ENCODE data around the gene IRGQ.
"Not testable (repeated sequence)": the region's sequence is repeated elsewhere in the genome, so short reads cannot be mapped to it uniquely, and the experiment has no call there.

The IRGQ gene

DNA sequence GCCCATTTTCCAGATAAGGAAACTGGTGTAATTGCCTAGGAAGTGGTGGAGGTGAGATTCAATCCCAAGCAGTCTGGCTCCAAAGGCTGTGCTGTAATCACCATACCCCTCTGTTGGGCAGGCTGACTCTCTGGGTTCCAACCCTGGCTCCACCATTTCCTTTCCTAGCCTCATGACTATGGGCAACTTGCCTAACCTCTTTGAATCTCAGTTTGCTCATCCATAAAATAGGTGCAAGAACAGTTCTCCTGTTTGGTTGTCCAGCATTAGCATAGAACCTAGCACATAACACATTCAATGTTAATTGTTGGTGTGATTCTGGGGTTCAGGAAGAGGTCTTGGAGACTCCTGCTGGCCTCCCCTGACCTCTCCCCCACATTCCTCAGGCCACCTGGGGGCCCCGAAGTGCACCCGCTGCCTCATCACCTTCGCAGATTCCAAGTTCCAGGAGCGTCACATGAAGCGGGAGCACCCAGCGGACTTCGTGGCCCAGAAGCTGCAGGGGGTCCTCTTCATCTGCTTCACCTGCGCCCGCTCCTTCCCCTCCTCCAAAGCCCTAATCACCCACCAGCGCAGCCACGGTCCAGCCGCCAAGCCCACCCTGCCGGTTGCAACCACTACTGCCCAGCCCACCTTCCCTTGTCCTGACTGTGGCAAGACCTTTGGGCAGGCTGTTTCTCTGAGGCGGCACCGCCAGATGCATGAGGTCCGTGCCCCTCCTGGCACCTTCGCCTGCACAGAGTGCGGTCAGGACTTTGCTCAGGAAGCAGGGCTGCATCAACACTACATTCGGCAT is 2.7 kb upstream of the IRGQ start:
- in situ Hi-C loops (cut with MboI; ENCODE audit: low sequenced_read_pairs): no loop called here

DNA sequence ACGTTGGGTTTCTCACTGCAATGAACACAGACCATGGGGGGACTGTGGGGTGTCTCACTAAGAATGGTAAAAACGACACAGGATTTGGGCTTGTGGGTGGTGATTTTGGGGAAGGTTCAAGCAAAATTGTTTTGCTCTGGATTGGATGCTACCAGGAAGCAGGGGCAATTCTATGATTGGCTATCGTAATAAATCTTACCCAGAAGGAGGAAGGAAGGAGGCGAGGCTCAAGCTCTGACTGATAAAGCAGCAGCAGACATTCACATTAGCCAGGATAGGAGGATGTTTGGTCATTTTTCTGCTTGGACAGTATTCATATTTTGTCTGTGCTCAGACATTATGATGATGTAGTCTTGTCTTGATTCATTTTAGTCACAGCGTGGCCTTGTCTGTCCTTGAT is 1.9 kb upstream of the IRGQ start:
- in situ Hi-C loops (cut with MboI; ENCODE audit: low sequenced_read_pairs): no loop called here

DNA sequence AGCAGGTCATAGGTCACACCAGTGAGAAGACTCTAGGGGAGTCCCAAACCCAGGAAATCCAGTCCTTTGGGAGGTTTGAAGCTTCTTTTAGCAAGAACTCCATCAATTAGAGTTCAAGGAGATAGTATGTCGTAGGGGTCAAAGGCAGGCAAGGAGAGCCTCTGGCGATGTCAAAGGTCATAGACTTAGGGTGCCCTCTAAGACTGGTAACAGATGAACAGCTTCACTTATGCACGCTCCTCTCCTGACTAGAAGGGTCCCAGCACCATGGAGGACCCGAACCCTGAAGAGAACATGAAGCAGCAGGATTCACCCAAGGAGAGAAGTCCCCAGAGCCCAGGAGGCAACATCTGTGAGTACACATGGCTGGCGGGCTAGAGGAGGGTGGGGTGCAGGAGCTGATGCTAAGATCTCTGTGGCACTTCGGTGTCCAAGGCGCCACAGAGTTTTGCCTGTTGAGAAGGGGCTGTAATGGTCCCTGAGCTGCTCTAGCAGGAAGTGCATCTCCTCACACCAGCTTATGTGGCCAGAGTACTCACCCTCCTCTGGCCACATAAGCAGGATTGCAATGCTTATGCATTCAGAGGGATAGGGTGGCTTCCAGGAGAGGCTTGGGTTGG is 1.0 kb upstream of the IRGQ start:
- in situ Hi-C loops (cut with MboI; ENCODE audit: low sequenced_read_pairs): no loop called here

DNA sequence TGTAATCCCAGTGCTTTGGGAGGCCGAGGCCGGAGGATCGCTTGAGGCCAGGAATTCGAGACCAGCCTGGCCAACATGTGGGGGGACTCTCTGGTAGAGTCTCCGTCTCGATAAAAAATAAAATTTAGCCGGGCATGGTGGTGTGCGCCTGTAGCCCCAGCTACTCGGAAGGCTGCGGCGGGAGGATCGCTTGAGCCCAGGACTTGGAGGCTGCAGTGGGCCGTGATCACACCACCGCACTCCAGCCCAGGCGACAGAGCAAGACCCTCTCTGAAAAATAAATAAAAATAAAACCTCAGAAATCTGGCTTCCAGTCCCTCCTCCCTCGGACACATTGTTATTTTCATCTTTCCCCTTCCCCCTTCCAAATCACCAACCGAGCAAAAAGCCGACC is 332 bp downstream of the IRGQ start:
- in situ Hi-C loops (cut with MboI; ENCODE audit: low sequenced_read_pairs): no loop called here

DNA sequence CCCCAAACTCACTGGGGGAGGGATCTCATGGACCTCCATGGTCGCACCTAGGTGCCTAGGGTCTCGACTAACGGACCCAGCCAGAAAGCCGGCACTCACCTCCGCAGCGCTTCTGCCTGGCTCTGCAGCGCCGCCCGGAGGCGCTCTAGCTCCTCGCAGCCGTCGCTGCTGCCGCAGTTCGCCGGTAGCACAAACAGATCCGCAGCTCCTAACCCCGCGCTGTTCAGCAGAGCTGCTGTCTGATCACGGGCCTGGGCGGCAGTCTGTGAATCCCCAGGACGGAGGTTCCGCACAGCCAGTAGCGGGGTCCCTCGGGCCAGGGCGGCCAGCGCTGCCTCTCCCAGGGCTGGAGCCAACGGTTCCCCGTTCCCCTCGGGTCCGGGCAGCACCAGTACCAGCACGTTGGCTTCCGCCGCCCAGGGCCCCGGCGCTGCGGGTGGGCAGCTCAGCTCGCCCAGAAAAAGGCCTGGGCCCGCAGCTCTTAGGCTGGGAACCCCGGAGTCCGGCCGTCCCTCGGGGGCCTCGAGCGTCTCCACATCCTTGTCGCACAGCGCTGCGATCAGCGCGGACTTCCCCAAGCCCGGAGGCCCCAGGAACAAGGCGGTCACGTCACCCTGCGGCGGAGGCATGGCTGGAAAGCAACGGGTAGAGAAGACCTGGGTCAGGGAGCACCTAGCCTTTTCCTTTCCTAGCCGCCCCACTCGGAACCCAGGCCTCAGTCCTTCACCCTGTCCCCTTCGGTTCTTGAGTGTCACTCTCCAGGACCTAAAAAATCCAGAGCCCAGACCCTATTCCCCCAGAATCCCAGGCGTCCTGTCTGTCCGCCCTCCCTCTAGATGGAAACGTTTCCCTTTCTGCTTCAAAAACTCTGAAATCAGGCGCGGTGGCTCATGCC is 977 bp downstream of the IRGQ start:
- in situ Hi-C loops (cut with MboI; ENCODE audit: low sequenced_read_pairs): no loop called here

DNA sequence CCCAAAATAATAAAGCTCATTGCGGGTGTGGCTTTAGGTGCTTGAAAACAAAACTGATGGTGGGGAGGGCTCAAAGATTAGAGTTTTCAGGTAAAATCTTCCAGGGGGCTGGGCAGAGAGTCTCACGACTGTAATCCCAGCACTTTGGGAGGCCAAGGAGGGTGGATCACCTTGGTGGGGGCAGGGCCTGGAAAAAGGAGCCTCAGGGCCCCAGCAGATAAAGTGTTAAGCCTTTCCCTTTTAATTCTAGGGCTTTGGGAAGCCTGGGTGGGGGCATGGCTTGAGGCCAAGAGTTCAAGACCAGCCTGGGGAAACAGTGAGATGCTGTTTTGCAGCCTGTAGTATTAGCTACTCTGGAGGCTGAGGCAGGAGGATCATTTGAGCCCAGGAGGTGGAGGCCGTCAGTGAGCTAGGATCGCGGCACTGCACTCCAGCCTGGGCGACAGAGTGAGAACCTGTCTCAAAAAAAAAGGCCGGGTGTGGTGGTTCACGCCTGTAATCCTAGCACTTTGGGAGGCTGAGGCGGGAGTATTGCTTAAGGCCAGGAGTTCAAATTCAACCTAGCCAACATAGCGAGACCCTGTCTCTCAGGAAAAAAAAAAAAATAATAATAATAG is 1.7 kb downstream of the IRGQ start:
- in situ Hi-C loops (cut with MboI; ENCODE audit: low sequenced_read_pairs): no loop called here

DNA sequence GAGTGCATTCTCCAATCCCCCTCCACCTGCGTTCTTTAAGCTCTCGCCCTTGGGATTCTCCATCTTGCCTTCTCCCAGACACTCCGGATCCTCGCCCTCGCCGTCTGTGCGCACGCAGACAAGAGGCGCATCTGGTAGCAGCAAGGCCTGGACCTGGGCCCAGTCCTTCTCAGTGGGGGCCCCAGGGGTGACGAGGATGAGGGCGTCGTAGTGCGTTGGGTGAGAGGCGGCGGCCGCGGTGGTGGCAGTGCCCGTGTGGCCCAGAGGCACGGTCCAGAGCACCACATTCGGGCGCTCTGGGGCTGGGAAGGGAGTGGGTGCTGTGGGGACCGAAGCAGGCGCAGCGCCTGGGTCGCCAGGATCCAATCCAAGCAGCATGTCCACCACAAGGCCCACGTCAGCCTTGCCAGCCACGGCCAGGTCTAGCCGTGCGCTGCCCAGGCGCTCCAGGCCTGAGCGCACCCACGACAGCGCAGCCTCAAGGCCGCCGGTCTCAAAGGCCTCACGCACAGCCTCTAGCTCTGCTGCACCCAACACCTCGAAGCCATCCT is 3.1 kb downstream of the IRGQ start:
- in situ Hi-C loops (cut with MboI; ENCODE audit: low sequenced_read_pairs): no loop called here

DNA sequence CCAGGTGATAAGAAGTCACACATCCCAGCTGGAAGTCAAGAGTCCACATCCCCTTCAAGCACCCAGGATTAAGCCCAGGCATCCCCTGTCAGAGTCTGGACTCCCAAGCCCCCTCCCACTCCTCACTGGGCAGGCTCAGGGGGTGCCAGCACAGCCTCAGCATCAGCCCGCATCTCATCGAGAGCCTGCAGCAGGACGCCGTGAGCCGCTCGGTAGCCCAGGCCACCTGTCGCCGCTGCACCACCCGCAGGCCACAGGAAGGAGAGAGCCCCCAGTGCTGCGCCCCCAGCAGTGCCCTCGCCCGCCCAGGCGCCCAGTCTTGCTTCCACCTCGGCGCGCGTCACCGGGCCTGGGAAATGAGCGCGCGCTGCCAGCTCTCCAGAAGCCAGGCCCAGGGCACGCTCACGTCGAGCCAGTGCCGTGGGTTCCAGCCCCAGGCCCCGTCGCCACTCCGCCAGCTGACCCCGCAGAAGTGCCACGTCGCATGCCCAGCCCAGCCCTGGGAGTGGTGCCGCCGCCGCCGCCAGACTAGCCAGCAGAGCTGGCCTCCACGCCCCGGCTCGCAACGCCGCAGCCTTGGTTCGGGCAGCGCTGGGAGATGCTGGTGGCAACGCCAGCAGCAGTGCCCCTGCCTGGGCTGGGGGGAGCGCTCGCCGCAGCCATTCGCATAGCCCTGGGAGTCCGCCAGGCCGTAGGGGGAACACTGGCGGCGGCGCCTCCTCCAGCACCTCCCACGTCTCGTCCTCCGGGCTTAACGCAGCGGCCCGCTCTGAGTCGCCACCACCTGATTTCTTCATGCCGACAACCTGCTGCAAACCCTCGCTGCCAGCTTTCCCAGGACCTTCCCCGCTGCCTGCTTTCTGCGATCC is 3.8 kb downstream of the IRGQ start:
- in situ Hi-C loops (cut with MboI; ENCODE audit: low sequenced_read_pairs): no loop called here

DNA sequence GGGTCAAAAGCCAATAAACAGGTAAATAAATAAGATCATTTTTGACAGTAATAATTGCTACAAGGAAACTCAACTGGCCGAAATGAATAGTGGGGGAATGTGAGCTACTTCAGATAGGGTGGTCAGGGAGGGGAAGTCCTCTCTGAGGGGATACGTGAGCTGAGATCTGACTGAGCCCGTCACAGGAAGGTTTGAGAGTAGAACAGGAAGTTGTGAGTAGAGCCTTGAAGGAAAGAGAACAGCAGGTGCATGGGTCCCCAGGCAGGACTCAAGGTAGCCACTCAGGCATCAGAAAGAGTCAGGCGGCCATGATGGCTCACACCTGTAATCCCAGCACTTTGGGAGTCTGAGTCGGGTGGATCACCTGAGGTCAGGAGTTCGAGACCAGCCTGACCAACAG is 6.3 kb downstream of the IRGQ start:
- in situ Hi-C loops (cut with MboI; ENCODE audit: low sequenced_read_pairs): no loop called here

DNA sequence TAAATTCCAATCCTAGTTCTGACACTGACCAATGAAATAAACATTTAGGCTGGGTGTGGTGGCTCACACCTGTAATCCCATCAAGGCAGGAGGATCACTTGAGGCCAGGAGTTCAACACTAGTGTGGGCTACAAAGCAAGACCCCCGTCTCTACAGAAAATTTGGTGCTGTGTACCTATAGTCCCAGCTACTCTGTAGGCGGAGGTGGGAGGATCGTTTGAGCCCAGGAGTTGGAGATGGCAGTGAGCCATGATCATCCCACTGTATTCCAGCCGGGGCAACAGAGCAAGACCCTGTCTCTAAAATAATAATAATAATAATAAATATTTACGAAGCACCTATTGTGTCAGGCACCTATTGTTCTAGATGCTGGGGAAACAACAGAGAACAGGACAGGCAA is 6.7 kb downstream of the IRGQ start:
- in situ Hi-C loops (cut with MboI; ENCODE audit: low sequenced_read_pairs): no loop called here

DNA sequence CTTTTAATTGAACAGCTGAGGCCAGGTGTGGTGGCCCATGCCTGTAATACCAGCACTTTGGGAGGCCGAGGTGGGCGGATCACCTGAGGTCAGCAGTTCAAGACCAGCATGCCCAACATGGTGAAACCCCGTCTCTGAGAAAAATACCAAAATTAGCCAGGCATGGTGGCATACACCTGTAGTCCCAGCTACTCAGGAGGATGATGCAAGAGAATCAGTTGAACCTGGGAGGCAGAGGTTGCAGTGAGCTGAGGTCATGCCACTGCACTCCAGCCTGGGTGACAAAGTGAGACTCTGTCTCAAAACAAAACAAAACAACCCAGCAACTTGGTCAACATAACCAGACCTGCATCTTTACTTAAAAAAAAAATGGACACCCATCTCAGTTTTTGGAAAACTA is 8.9 kb downstream of the IRGQ start:
- in situ Hi-C loops (cut with MboI; ENCODE audit: low sequenced_read_pairs): not testable (repeated sequence)

DNA sequence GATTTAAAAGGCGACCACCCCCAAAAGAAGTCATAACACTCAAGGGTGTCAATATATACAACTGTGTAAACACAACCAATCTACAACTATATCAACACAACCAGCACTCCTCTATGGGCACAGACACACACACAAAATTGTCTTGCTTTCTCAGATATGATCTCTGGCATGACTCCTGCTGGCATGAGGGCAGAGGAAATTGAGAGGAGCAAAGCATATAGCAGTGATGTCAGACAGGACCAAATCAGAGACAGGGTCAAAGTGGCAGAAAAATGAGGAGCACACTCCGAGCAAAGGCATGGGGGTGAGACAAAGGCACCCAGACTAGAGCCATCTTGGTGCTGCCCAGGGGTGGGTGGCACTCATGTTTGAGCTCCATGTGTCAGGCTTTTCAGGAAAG is 9.6 kb downstream of the IRGQ start:
- in situ Hi-C loops (cut with MboI; ENCODE audit: low sequenced_read_pairs): no loop called here

DNA sequence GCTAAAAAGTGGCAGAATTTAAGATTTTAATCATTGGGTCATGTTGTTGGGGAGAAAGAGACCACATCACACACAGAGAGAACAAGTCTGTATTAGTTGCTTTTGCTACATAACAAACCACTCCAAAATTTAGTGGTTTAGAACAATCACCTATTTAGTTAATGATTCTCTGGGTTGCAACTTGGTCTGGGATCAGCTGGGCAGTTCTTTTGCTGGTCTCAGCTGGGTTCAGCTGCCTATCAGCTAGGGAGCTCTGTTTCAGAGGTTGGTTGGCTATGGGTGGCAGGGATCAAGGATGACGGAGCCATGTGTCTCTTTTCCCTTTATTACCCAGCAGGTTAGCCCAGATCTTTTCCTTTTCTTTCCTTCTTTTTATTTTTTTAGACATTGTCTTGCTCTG is 11.4 kb downstream of the IRGQ start:
- in situ Hi-C loops (cut with MboI; ENCODE audit: low sequenced_read_pairs): no loop called here

DNA sequence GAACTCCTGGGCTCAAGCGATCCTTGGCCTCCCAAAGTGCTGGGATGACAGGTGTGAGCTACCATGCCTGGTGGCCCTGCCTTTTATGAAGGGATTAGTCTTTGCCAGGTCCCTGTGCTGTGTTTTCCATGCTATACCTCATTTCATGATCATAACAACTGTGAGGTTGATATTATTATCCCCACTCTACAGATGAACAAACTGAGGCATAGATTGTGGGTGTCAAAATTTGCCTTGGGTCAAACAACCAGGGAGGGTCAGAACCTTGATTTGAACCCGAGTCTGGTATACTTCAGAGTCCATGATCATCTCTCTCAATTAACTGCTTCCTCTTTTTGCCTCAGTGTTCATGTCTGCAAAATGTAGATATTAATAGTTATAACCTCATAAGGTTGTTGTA is 13.4 kb downstream of the IRGQ start:
- in situ Hi-C loops (cut with MboI; ENCODE audit: low sequenced_read_pairs): no loop called here

DNA sequence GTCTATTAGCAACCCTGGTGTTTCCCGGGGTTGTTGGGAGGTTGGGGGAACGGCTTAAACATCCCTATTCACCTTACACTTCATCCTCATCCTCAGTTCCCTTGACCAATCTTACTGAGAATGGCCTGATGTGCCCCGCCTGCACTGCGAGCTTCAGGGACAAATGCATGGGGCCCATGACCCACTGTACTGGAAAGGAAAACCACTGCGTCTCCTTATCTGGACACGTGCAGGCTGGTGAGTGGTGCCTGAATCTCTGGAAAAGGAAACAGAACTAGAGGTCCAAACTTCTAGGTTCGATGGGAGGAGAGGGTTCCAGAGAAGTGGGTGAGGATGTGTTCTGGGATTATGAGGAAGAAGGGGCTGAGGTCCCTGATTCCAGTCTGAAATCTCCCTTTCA is 14.5 kb downstream of the IRGQ start:
- in situ Hi-C loops (cut with MboI; ENCODE audit: low sequenced_read_pairs): no loop called here

DNA sequence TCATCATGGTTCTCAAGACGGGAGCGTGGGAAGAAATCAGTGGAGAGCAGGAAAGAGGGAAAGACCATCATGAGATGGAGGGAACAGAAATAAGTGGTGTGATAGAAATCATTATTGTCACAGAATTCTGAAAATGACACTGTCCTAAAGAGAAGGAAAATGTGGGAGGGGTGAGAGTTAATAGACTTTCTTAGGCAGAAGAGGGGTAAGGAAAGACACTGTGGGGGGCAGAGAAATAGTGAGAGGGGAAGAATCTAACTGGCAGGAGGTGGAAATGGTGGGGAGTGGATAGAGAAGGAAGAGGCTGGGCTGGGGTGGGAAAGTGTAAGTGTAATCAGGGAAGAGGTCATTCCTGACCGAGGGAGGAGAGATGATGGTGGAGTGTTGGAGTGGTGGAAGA is 17.1 kb downstream of the IRGQ start:
- in situ Hi-C loops (cut with MboI; ENCODE audit: low sequenced_read_pairs): no loop called here

DNA sequence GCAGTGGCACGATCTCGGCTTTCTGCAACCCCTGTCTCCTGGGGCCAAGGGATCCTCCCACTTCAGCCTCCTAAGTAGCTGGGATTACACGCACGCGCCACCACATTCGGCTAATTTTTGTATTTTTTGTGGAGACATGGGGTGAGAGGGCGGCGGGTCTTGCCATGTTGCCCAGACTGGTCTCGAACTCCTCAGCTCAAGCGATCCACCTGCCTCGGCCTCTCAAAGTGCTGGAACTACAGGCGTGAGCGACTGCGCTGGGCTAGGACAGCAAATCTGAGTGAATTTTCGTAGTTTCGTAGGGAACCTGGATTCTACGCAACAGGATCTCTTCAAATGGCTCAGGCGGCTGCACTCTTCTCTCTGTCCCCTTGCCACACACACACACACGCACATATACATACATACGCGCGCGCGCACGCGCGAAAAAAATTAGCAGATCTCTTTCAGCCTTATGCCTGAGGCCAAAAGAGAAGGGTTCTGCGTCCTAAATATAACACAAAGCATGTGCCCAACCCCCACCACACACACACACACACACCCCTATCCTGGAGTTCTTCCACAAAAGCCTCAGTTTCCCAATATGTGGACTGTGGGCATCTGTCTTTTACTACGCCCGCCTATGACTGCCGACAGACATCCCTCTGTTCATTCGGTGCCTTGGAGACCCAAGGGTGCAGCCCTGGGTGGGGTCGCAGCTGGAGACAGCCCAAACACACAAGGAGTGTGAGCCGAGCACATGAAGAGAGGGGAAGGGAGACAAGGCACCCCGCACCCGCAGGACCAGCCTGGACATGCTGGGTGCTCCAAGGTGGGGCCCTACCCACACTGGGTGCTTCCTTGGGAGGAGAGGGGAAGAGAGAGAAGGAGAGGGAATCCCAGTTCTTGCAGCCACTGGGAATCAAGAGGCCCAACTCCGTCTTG is 19.7 kb downstream of the IRGQ start:
- in situ Hi-C loops (cut with MboI; ENCODE audit: low sequenced_read_pairs): no loop called here

DNA sequence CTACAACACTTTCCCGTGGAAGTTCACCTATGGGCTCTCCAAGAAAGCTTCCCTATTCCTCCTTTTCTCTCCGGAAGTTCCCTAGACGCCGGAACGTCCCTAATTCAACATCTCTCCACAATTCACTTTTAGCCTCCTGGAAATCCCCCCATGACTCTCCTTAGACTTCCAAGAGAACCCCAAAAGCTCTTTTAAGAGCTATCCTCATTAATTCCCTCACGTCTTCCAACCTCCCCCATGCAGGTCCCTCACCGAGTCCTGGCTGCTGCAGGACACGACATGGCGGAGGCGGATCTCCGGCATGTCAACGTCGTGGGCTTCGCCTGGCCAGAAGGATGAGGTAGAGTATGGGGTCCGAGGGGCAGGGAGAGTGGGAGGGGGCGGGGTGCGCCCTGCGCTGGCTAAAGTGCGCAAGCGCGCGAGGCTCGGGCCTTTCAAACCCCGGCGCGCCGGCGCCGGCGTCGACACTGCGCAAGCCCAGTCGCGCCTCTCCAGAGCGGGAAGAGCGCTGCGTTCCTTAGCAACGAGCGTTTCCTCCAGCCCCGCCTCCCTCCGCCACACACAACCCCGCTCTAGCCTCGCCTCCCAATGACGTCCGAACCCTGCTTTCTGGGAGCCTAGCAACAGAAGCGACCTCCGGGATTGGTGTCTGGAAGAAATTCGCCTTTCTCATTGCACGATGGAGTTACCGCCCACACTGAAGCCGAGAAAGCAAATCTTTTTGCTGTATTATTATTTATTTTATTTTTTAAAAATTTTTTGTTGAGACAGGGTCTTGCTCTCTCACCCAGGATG is 20.6 kb downstream of the IRGQ start, which contains the start of the genes PINLYP and XRCC1:
TSS of gene PINLYP (plus strand) at position 646 of the 795 bp plus-strand sequence. CDS start 1,391 bp downstream, outside the sequence.
TSS of gene XRCC1 (minus strand) at position 372 of the 795 bp plus-strand sequence. CDS start at position 303, 69 bp downstream.
- in situ Hi-C loops (cut with MboI; ENCODE audit: low sequenced_read_pairs): no loop called here
